ENCODE data around the gene LTF.

DNA sequence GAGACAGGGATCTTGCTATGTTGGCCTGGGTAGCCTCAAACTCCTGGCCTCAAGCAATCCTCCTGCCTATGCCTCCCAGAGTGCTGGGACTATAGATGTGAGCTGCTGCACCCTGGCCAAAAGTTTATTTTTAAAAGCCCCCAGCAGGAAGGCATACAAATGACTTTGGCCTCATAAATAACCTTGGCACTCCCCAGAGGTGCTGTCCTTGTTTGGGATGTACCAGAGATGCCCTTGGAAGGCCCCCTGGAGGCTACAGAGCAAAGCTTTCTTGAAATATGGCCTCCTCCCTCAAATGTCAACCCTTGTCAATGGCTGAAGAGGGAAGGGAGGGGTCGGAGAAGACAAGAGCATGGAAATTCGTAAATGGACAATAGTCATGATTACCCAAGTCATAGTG lies 19.1 kb upstream of the LTF start:
- TF ChIP-seq POLR2AphosphoS5 (IDR thresholded peaks at IDR 0.05; ENCODE audit: borderline replicate concordance, low read depth, low read length) (no peak), FOXP2 (optimal IDR thresholded peaks at IDR 0.05; ENCODE audit: control extremely low read depth, extremely low read length, insufficient read depth) (no peak), EZH2 (IDR thresholded peaks at IDR 0.05) (no peak)

All from SK-N-MC (cell line).